ENCODE data around the gene NFIB.
A peak's percentile ranks its signal among the peaks of the same experiment; 100 is the strongest.

Gene NFIB

GRCh38 chr9:14210428-14210827 lies 103.5 kb downstream of the NFIB start:
- no peak overlapping the region for H3K4me3 ChIP-seq (ENCODE audit: low read length)
- no peak for DNase-seq (ENCODE audit: low read depth)
- TF ChIP-seq CTCF (conservative IDR thresholded peaks at IDR 0.05; ENCODE audit: low read length), result no peak

- no peak for TF ChIP-seq CTCF (conservative IDR thresholded peaks at IDR 0.05; ENCODE audit: low read length)
Measured at GRCh38 chr9:14209399-14210345, 104.3 kb downstream of the NFIB start.

GRCh38 chr9:14207352-14207995 lies 106.5 kb downstream of the NFIB start:
- no peak for TF ChIP-seq CTCF (conservative IDR thresholded peaks at IDR 0.05; ENCODE audit: low read length)

More at GRCh38 chr9:14209399-14210345, 104.3 kb downstream of the NFIB start:
- DNase-seq (ENCODE audit: low read depth), result no peak
- no peak overlapping the region for H3K4me3 ChIP-seq (ENCODE audit: low read length)

GRCh38 chr9:14205463-14205862 lies 108.5 kb downstream of the NFIB start:
- DNase-seq (ENCODE audit: low read depth), result peak; percentile 74
- no peak overlapping the region for H3K4me3 ChIP-seq (ENCODE audit: low read length)
- TF ChIP-seq CTCF (conservative IDR thresholded peaks at IDR 0.05; ENCODE audit: low read length), result no peak

More at GRCh38 chr9:14207352-14207995, 106.5 kb downstream of the NFIB start:
- H3K4me3 ChIP-seq (ENCODE audit: low read length), result no peak overlapping the region
- no peak for DNase-seq (ENCODE audit: low read depth)

- TF ChIP-seq CTCF (conservative IDR thresholded peaks at IDR 0.05; ENCODE audit: low read length), result no peak
- no peak overlapping the region for H3K4me3 ChIP-seq (ENCODE audit: low read length)
- no peak for DNase-seq (ENCODE audit: low read depth)
Measured at GRCh38 chr9:14203356-14204056, 110.4 kb downstream of the NFIB start.

GRCh38 chr9:14198841-14199455 lies 115.0 kb downstream of the NFIB start:
- H3K4me3 ChIP-seq (ENCODE audit: low read length), result no peak overlapping the region
- TF ChIP-seq CTCF (conservative IDR thresholded peaks at IDR 0.05; ENCODE audit: low read length), result no peak
- peak; percentile 39 for DNase-seq (ENCODE audit: low read depth)
